ENCODE results near the gene MACF1.

- TF ChIP-seq CTCF (IDR thresholded peaks at IDR 0.05) = no peak
- no peak for TF ChIP-seq EZH2 (IDR thresholded peaks at IDR 0.05; ENCODE audit: borderline replicate concordance, insufficient read depth, low read depth, low read length, poor library complexity, severe bottlenecking)
Observed at GRCh38 chr1:39489567-39490239, 285.2 kb downstream of the MACF1 start.
